SK-N-MC (cell line): ENCODE results near the gene CCDC30.
"Not testable (repeated sequence)": the region's sequence is repeated elsewhere in the genome, so short reads cannot be mapped to it uniquely, and the experiment has no call there.

Experiments
- DNase-seq: peaks from one replicate; pipeline ENCODE4 v3.0.0-alpha.2; 2011; ENCODE audit warnings: low read depth, low spot score
- H3K27ac ChIP-seq: fragments of 200-600 bp; sonication (generic); 2 replicates; pipeline ENCODE4 v1.5.1; 2016; ENCODE audit warnings: mixed run types
- H3K36me3 ChIP-seq: fragments of 200-600 bp; sonication (generic); 2 replicates; pipeline ENCODE4 v1.6.1; 2017; ENCODE audit warnings: antibody characterized with exemption, low read length, mixed read lengths; ENCODE audit not compliant: insufficient read depth
- H3K4me3 ChIP-seq: fragments of 200-600 bp; sonication (generic); 2 replicates; pipeline ENCODE4 v1.5.1; 2016
- H3K9ac ChIP-seq: fragments of 200-600 bp; sonication (generic); 2 replicates; pipeline ENCODE4 v1.8.0; 2017; ENCODE audit warnings: mixed run types, mixed read lengths; ENCODE audit not compliant: insufficient read length
- H3K9me3 ChIP-seq: fragments of 200-600 bp; sonication (generic); 2 replicates; pipeline ENCODE4 v1.6.1; 2017; ENCODE audit warnings: low read depth, mild to moderate bottlenecking, antibody characterized with exemption, low read length, moderate library complexity, mixed read lengths
- EZH2 ChIP-seq: fragments of 200-600 bp; sonication (generic); IDR thresholded peaks from one replicate; pipeline ENCODE4 v1.6.1; 2017; ENCODE audit warnings: antibody characterized with exemption
- FOXP2 ChIP-seq: optimal IDR thresholded peaks from 2 replicates; pipeline ENCODE3; 2011; ENCODE audit warnings: mild to moderate bottlenecking, moderate library complexity; ENCODE audit not compliant: insufficient read depth; ENCODE audit errors: extremely low read length, control extremely low read depth
- POLR2AphosphoS5 ChIP-seq: IDR thresholded peaks from 2 replicates; pipeline ENCODE4 v1.6.1; 2012; ENCODE audit warnings: mild to moderate bottlenecking, low read depth, low read length, borderline replicate concordance

Gene CCDC30

DNA sequence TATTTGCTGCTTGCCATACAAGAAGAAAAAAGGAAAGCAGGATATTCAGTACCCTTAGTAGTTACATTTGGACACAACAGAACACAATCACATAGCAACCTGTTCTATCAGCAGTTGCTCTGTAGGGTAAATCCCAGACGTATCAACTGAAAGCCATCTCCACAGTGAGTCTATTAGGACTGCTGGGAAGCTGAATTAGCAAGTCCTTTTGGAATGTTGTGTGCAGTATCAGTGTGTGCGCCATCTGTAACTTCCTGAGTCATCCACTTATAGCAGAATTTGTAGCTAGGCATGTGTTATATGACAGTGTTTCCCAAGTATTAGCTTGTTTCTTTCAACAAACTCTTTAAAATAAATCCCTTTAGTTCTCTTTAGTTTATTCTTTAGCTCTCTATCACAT, 21.3 kb downstream of the CCDC30 start:
- no peak overlapping the region for H3K27ac ChIP-seq
- no peak overlapping the region for H3K9ac ChIP-seq
- no peak overlapping the region for H3K4me3 ChIP-seq
- no peaks in the 10 kb centered on the region for H3K36me3 ChIP-seq
- no peaks in the 10 kb centered on the region for H3K9me3 ChIP-seq
- TF ChIP-seq POLR2AphosphoS5, result no peak
- no peak for TF ChIP-seq FOXP2
- no peak for TF ChIP-seq EZH2
- no peak for DNase-seq

DNA sequence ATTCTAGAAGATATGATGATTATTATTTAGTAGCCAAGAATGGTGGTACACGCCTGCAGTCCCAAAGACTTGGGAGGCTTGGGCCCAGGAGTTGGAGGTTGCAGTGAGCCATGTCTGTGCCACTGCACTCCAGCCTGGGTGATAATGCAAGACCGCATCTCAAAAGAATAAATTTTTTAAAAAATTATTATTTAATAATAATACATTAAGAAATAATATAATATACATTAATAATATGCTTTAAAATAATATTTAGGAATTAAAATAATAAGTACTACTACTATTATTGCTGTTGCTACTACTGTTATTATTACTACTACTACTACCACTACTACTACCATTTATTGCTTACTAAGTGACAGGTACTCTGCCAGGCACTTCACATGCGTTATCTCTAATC, 27.2 kb downstream of the CCDC30 start:
- H3K27ac ChIP-seq, result no peak overlapping the region
- H3K9ac ChIP-seq, result no peak overlapping the region
- DNase-seq, result no peak
- TF ChIP-seq EZH2 (no peak), FOXP2 (no peak), POLR2AphosphoS5 (no peak)
- H3K4me3 ChIP-seq, result no peak overlapping the region
- H3K9me3 ChIP-seq, result no peaks in the 10 kb centered on the region
- no peaks in the 10 kb centered on the region for H3K36me3 ChIP-seq

DNA sequence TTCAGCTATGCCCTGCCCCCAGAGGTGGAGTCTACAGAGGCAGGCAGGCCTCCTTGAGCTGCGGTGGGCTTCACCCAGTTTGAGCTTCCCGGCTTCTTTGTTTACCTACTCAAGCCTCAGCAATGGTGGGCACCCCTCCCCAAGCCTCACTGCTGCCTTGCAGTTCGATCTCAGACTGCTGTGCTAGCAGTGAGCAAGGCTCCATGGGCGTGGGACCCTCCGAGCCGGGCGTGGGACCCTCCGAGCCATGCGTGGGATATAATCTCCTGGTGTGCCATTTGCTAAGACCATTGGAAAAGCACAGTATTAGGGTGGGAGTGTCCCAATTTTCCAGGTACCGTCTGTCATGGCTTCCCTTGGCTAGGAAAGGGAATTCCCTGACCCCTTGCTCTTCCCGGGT, 38.9 kb downstream of the CCDC30 start:
- not testable (repeated sequence) for H3K27ac ChIP-seq, H3K9ac ChIP-seq, H3K36me3 ChIP-seq, DNase-seq, H3K9me3 ChIP-seq, H3K4me3 ChIP-seq

DNA sequence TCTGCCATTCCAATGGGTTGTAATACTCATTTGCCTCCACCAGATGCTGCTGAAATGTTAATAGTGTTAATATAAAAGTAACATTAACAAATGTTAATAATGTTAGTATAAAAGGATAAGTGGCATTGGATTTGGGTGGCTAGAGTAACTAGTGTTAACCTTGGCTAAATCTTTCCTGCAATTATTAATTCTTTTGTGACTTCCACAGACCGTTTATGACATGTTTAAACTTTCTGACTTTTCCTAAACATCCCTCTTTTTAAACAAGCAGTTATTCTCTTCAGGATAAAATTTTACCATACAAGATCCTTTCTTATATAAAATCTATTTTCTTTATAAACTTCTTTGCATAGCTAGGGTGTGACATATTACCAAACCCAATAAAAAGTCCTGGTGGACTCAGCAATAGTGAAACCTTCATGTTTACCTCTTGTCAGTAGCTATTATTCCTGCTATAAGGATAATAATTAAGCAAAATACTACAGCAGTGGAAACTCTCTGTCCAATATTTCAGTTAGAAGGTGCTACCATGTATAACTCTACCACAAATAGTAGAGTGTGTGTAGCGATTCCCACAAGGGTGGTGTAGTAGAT, 41.5 kb downstream of the CCDC30 start:
- Histone ChIP-seq H3K36me3 (no peaks in the 10 kb centered on the region), H3K9me3 (no peaks in the 10 kb centered on the region; the same call in 1 of the 2 replicates), H3K4me3 (no peak overlapping the region), H3K27ac (no peak overlapping the region), H3K9ac (no peak overlapping the region)
- DNase-seq, result no peak
- TF ChIP-seq EZH2 (no peak), FOXP2 (no peak), POLR2AphosphoS5 (no peak)

DNA sequence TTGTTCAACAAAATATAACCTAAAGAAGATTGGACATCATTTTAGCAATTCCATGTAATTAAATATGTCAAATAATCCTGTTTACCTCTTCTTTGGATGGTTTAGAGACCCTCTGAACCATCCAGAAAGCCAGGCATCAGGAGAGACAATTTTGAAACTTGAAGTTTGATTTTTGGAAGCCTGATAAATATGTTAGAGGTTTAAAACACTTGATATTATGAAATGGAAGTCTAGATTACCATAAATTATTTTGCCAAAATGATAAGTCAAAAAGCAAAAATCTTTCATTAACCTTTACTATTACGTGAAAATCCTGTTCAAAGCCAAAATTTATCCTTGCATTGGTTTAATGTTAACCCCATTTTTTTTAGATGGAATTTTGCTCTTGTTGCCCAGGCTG, 43.5 kb downstream of the CCDC30 start:
- DNase-seq, result no peak
- H3K9me3 ChIP-seq, result no peaks in the 10 kb centered on the region; the same call in 1 of the 2 replicates
- no peak overlapping the region for H3K9ac ChIP-seq
- H3K4me3 ChIP-seq, result no peak overlapping the region
- no peaks in the 10 kb centered on the region for H3K36me3 ChIP-seq
- no peak for TF ChIP-seq FOXP2
- no peak for TF ChIP-seq EZH2
- TF ChIP-seq POLR2AphosphoS5, result no peak
- H3K27ac ChIP-seq, result no peak overlapping the region

DNA sequence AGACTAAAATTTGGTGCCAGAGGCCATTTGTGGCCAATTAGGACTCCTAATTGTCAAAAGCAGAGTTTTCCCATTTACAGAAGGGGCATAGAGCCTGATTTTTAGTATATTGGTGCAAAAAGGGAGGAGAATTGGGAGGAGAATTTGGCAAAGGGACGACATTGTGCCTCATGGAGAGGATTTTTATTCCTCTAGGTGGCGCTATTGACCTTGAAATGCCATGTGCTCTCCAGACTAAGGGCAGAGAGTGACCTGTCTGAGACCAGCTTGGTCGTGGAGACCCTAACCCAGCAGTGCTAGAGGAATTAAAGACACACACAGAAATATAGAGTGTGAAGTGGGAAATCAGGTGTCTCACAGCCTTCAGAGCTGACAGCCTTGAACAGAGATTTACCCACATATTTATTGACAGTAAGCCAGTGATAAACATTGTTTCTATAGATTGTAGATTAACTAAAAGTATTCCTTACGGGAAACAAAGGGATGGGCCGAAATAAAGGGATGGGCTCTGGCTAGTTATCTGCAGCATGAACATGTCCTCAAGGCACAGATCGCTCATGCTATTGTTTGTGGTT, 48.6 kb downstream of the CCDC30 start:
- H3K9me3 ChIP-seq, DNase-seq, H3K36me3 ChIP-seq, H3K4me3 ChIP-seq, H3K27ac ChIP-seq, H3K9ac ChIP-seq: not testable (repeated sequence)

DNA sequence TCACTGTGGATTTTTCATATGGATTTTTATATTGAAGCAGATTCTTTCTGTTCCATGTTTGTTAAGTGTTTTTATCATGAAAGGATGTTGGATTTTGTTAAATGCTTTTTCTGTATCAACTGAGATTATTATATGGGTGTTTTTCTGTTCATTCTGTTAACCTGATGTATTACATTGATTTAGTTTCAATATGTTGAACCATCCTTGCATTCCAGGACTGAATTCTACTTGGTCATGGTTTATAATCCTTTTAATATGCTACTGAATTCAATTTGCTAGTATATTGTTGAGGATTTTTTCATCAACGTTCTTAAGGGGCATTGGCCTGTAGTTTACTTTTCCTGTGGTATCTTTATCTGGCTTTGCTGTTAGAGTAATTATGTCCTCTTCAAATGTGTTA, 55.8 kb downstream of the CCDC30 start:
- H3K36me3 ChIP-seq, result no peaks in the 10 kb centered on the region
- H3K9me3 ChIP-seq, result peaks cover 4% of the 10 kb centered on the region; the same call in 1 of the 2 replicates
- DNase-seq, result no peak
- H3K9ac ChIP-seq, result no peak overlapping the region
- no peak overlapping the region for H3K27ac ChIP-seq
- no peak overlapping the region for H3K4me3 ChIP-seq
- no peak for TF ChIP-seq POLR2AphosphoS5
- TF ChIP-seq FOXP2, result no peak
- no peak for TF ChIP-seq EZH2

DNA sequence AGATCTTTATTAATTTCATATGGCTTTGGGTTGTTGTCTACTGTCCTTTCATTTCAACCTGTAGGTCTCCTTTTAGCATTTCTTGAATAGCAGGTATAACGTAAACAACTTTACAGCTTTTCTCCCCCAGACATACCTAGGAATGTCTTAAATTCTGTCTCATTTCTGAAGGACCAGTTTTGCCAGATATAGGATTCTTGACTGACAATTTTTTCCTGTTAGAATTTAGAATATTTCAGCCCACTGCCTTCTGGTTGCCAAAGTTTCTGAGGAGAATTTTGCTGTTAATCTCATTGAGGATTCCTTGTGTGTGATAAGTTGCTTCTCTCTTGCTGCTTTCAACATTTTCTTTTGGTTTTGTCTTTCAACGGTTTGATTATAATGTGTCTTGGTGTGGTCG, 60.1 kb downstream of the CCDC30 start:
- H3K27ac ChIP-seq, result no peak overlapping the region
- no peak overlapping the region for H3K9ac ChIP-seq
- no peak for TF ChIP-seq EZH2
- TF ChIP-seq POLR2AphosphoS5, result no peak
- TF ChIP-seq FOXP2, result no peak
- H3K36me3 ChIP-seq, result no peaks in the 10 kb centered on the region
- DNase-seq, result no peak
- H3K9me3 ChIP-seq, result peaks cover 4% of the 10 kb centered on the region; the same call in 1 of the 2 replicates
- H3K4me3 ChIP-seq, result no peak overlapping the region

DNA sequence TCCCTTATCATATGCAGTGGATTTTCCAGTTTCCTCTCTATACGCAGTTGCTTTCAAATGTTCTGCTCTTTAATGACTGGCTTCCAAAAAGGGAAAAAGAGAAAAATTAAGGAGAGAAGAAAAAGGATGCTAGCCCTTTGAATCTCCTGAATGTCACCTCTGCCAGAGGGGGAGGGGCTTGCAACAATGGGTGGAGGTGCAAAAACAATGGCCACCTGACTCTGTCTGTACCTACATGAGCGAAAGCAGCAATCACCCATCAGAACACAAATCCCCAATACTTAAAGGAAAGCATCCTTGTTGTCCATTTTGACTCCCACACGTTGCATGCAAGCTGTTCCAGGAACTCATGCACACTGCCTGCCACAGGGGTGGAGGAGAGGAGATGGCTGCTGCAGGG, 61.2 kb downstream of the CCDC30 start:
- no peak for DNase-seq
- no peak overlapping the region for H3K4me3 ChIP-seq
- no peaks in the 10 kb centered on the region for H3K36me3 ChIP-seq
- no peaks in the 10 kb centered on the region for H3K9me3 ChIP-seq
- H3K9ac ChIP-seq, result no peak overlapping the region
- H3K27ac ChIP-seq, result no peak overlapping the region
- TF ChIP-seq EZH2 (no peak), POLR2AphosphoS5 (no peak), FOXP2 (no peak)
